ENCODE results near the gene MTMR11. TPM values are rescaled to one million over a fixed set of nuclear protein-coding genes. Genes with fewer than 3 reads are reported as not detected.

Gene MTMR11
- total and polyA plus RNA-seq, 2 of the 8 experiments (the other 6 are each of a cell fraction or from before 2014, with no cell fraction given) = 3.7 to 4.8 TPM

- TF ChIP-seq SAP30 (IDR thresholded peaks at IDR 0.05; ENCODE audit: insufficient read depth, insufficient replicate concordance, low read length) (no peak), SP1 (IDR thresholded peaks at IDR 0.05; ENCODE audit: low read depth, low read length) (no peak), RXRA (IDR thresholded peaks at IDR 0.05; ENCODE audit: insufficient read depth, low read depth, low read length) (no peak), NRF1 (IDR thresholded peaks at IDR 0.05; ENCODE audit: low read depth, low read length) (no peak), TBP (IDR thresholded peaks at IDR 0.05; ENCODE audit: low read depth, low read length) (no peak), CEBPB (IDR thresholded peaks at IDR 0.05; ENCODE audit: low read depth, low read length) (no peak), TAF7 (optimal IDR thresholded peaks at IDR 0.05; ENCODE audit: borderline replicate concordance, low read depth, low read length) (no peak), KDM5A (IDR thresholded peaks at IDR 0.05; ENCODE audit: low read length) (no peak)
These were observed 19.8 kb downstream of the MTMR11 start (continued) for GRCh38 chr1:149916898-149917252.

Measured in H1 (cell line).